HepG2 (cell line): ENCODE results near the gene ZNF79. TPM values are rescaled to one million over a fixed set of nuclear protein-coding genes. Genes with fewer than 3 reads are reported as not detected.

ENCODE experiments used
- polyA plus RNA-seq, 8 experiments: library from polyadenylated mRNA; depleted of rRNA in 3 of 8; stranded (reverse) in 7 of 8; unstranded in 1 of 8; fragments of >200 nt; fragmentation: Illumina TruSeq in 4 of 8; extraction: Trizol in 4 of 8; gene quantifications; 2 replicates each; pipeline versions ENCODE4 v1.2.1 to v1.2.3, GENCODE V29; 2011 to 2016; ENCODE audit warnings: low read depth in 4 of 8, missing spikeins in 1 of 8, mixed read lengths in 1 of 8; ENCODE audit not compliant: insufficient read depth in 1 of 8
- small RNA-seq, 3 experiments: library from RNA; depleted of rRNA; stranded (forward); fragments of <200 nt; gene quantifications; one replicate each; pipeline ENCODE3, GENCODE V24; 2012; ENCODE audit warnings: low read depth in 2 of 3, low replicate concordance in 1 of 3; ENCODE audit not compliant: insufficient read length in 3 of 3, insufficient read depth in 2 of 3
- total RNA-seq, 5 experiments: library from RNA; depleted of rRNA; stranded (reverse); fragments of >200 nt; fragmentation: Illumina TruSeq; extraction: Trizol; gene quantifications; 2 replicates each; pipeline ENCODE4 v1.2.3, GENCODE V29; 2016; ENCODE audit warnings: low read depth in 1 of 5

The ZNF79 gene
- total and polyA plus RNA-seq, 2 of the 13 experiments (the other 11 are each of a cell fraction or from before 2014, with no cell fraction given), result 3.7 to 8.1 TPM

Small RNA genes lying within 50 kb of the gene (small RNA-seq; reads per million reads assigned to genes)
- gene RF00019 (0 reads per million in 3 experiments), gene SNORA65 (3.9 to 57.0 (median 20.0) reads per million in 3 experiments)

Other genes starting within 250 kb of the ZNF79 start
- 6.0 and 11.0 TPM in 2 replicates for gene GARNL3, start 159.6 kb upstream of the ZNF79 start, total RNA-seq (2016; rRNA removed; fragmentation: Illumina TruSeq; extraction: Trizol)
- 3.9 and 6.7 TPM in 2 replicates for gene GARNL3, start 159.6 kb upstream of the ZNF79 start, polyA plus RNA-seq (2011; rRNA removed)
- gene SLC2A8, start 27.2 kb upstream of the ZNF79 start, total RNA-seq (2016; rRNA removed; fragmentation: Illumina TruSeq; extraction: Trizol), result 24.0 and 48.6 TPM in 2 replicates
- 22.6 and 37.2 TPM in 2 replicates for gene SLC2A8, start 27.2 kb upstream of the ZNF79 start, polyA plus RNA-seq (2011; rRNA removed)
- gene RPL12, start 27.0 kb downstream of the ZNF79 start, total RNA-seq (2016; rRNA removed; fragmentation: Illumina TruSeq; extraction: Trizol), result 1,551 and 1,660 TPM in 2 replicates
- gene RPL12, start 27.0 kb downstream of the ZNF79 start, polyA plus RNA-seq (2011; rRNA removed), result 2,097 and 2,590 TPM in 2 replicates
- 4.6 and 8.7 TPM in 2 replicates for gene LRSAM1, start 27.1 kb downstream of the ZNF79 start, total RNA-seq (2016; rRNA removed; fragmentation: Illumina TruSeq; extraction: Trizol)
- 10.2 and 12.2 TPM in 2 replicates for gene LRSAM1, start 27.1 kb downstream of the ZNF79 start, polyA plus RNA-seq (2011; rRNA removed)
- 2.9 and 4.4 TPM in 2 replicates for gene STXBP1, start 187.9 kb downstream of the ZNF79 start, total RNA-seq (2016; rRNA removed; fragmentation: Illumina TruSeq; extraction: Trizol)
- gene STXBP1, start 187.9 kb downstream of the ZNF79 start, polyA plus RNA-seq (2011; rRNA removed), result 2.9 and 4.1 TPM in 2 replicates